ENCODE measurements around the gene IGBP1. TPM values are rescaled to one million over a fixed set of nuclear protein-coding genes. Genes with fewer than 3 reads are reported as not detected.
"Not testable (repeated sequence)": the region's sequence is repeated elsewhere in the genome, so short reads cannot be mapped to it uniquely, and the experiment has no call there.

IGBP1 gene
- total RNA-seq, 4 donors from 2014 or later, result 37.5 to 53.3 (median 46.8) TPM

DNA sequence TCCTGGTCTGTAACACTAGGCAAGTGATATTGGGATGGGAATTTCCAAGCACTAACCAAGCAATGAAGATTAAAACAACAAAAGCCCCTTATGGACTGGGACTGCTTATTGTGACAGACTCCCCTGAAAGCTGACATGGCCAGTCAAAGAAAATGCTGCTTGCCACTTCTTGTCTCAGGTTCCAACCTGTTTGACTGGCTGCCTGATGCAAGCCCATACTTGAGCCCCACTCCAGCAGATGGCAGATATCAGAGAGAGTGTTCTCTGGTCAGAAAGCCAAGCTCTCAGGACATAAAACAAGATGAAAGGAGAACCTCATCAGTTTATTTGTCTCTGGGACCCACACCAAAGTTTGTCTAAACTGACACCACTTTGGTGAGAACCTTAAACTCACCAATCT lies 15.5 kb upstream of the IGBP1 start:
- H3K27ac ChIP-seq, result no peak overlapping the region

DNA sequence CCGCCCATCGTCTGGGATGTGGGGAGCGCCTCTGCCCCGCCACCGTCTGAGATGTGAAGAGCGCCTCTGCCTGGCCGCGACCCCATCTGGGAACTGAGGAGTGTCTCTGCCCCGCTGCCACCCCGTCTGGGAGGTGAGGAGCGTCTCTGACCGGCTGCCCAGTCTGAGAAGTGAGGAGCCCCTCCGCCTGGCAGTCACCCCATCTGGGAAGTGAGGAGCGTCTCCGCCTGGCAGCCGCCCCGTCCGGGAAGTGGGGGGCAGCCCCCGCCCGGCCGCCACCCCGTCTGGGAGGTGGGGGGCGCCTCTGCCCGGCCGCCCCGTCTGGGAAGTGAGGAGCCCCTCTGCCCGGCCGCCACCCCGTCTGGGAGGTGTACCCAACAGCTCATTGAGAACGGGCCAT lies 10.2 kb upstream of the IGBP1 start:
- not testable (repeated sequence) for H3K9me3 ChIP-seq; H3K27ac ChIP-seq; H3K36me3 ChIP-seq; H3K27me3 ChIP-seq; H3K4me1 ChIP-seq; DNase-seq (ENCODE audit: low spot score in 2 of 2); H3K4me3 ChIP-seq
- WGBS, 2 donors, result 80 to 96% methylated on average over 3 to 13 of the region's 30 CpGs

More for the DNA sequence above, 15.5 kb upstream of the IGBP1 start:
- DNase-seq (ENCODE audit: low spot score in 2 of 2), result no peak
- Histone ChIP-seq H3K36me3 (no peaks in the 10 kb centered on the region), H3K9me3 (no peaks in the 10 kb centered on the region), H3K4me3 (no peak overlapping the region), H3K27me3 (peaks cover 0 to 6% of the 10 kb centered on the region in 2 donors), H3K4me1 (no peaks in the 10 kb centered on the region)
- TF ChIP-seq POLR2A (IDR thresholded peaks at IDR 0.05) (no peak), EP300 (IDR thresholded peaks at IDR 0.05) (no peak)
- TF ChIP-seq, protein P1, sequence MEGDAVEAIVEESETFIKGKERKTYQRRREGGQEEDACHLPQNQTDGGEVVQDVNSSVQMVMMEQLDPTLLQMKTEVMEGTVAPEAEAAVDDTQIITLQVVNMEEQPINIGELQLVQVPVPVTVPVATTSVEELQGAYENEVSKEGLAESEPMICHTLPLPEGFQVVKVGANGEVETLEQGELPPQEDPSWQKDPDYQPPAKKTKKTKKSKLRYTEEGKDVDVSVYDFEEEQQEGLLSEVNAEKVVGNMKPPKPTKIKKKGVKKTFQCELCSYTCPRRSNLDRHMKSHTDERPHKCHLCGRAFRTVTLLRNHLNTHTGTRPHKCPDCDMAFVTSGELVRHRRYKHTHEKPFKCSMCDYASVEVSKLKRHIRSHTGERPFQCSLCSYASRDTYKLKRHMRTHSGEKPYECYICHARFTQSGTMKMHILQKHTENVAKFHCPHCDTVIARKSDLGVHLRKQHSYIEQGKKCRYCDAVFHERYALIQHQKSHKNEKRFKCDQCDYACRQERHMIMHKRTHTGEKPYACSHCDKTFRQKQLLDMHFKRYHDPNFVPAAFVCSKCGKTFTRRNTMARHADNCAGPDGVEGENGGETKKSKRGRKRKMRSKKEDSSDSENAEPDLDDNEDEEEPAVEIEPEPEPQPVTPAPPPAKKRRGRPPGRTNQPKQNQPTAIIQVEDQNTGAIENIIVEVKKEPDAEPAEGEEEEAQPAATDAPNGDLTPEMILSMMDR (IDR thresholded peaks at IDR 0.05), result no peak

DNA sequence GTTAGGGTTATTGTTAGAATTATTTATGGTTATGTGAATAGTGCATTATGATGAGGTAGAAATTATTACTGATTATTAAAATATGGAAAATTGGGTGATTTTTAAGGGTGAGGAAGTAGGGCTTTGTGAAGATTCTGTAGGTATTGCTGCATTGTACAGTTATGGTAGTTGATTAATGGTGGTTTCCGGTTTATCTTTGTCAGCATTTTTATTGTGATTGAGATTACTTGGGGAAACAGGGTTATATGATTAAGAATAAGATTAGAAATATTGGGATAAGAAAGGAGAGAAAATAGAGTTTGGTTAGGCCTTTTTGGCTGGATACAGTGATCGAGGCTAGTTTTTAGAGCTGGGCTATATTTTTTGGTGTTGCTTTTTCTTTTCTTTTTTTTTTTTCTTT lies 8.6 kb upstream of the IGBP1 start:
- no peak overlapping the region for H3K27ac ChIP-seq
- no peak overlapping the region for H3K4me3 ChIP-seq
- H3K36me3 ChIP-seq, result no peaks in the 10 kb centered on the region
- DNase-seq (ENCODE audit: low spot score in 2 of 2), result no peak
- H3K9me3 ChIP-seq, result no peaks in the 10 kb centered on the region
- H3K27me3 ChIP-seq, result no peaks in the 10 kb centered on the region
- H3K4me1 ChIP-seq, result no peaks in the 10 kb centered on the region
- WGBS, 2 donors, result 84 to 88% methylated on average over 2 of the region's 2 CpGs
- no peak for TF ChIP-seq POLR2A (IDR thresholded peaks at IDR 0.05)
- TF ChIP-seq, protein P1 (IDR thresholded peaks at IDR 0.05), result no peak

DNA sequence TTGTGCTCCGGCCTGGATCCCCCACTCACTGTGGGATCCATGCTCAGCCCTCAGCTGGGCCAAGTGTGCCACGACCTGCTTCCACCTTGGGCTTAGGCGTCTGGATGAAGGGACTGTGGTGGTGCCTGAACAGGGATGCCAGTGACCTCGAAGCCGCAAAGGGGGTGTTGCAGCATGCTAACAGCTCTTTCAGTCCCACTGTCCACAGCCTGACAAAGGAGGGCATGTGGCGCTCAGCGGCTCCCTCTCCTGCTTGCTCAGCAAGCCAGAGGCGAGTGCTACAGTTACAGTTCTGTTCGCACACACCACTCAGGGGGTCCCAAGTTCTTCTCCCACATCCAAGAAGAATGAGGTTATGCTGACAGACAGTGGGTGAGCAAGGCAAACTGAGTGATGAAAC lies 5.2 kb upstream of the IGBP1 start:
- H3K27me3 ChIP-seq, result peaks cover 0 to 3% of the 10 kb centered on the region in 2 donors
- no peak overlapping the region for H3K27ac ChIP-seq
- peaks cover 0 to 6% (median 0%) of the 10 kb centered on the region in 4 donors for H3K4me1 ChIP-seq
- H3K36me3 ChIP-seq, result no peaks in the 10 kb centered on the region
- WGBS, 2 donors, result 57 to 80% methylated on average over 2 to 6 of the region's 9 CpGs
- H3K4me3 ChIP-seq, result no peak overlapping the region
- no peak for TF ChIP-seq POLR2A (IDR thresholded peaks at IDR 0.05)
- TF ChIP-seq EP300 (IDR thresholded peaks at IDR 0.05), result no peak
- TF ChIP-seq, protein P1 (IDR thresholded peaks at IDR 0.05), result no peak
- no peaks in the 10 kb centered on the region for H3K9me3 ChIP-seq
- DNase-seq (ENCODE audit: low spot score in 2 of 2), result no peak

DNA sequence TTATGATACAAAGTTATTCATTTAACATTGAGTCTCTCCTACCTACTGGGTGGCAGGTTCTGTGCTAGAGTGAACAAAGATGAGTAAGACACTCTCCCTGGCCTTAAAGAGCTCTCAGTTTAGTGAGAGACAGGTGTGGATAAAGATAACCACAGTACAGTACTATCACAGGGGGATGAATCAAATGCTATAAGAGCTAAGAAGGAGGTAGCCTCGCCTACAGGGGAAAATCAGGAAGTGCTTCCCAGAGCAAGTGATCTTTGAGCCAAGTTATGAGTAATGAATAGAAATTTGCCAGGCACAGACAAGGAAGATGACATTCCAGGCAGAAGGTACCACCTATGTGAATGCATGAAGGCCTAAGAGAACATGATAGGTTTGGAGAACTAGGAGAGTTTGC lies 3.4 kb upstream of the IGBP1 start:
- TF ChIP-seq POLR2A (IDR thresholded peaks at IDR 0.05) (no peak), EP300 (IDR thresholded peaks at IDR 0.05) (no peak)
- TF ChIP-seq, protein P1 (IDR thresholded peaks at IDR 0.05), result no peak
- peaks cover 0 to 3% of the 10 kb centered on the region in 2 donors for H3K27me3 ChIP-seq
- DNase-seq (ENCODE audit: low spot score in 2 of 2), result no peak
- H3K4me1 ChIP-seq, result peaks cover 0 to 13% (median 2%) of the 10 kb centered on the region in 4 donors
- 39 to 78% methylated on average over 1 of the region's 1 CpG for WGBS, 2 donors
- no peak overlapping the region for H3K4me3 ChIP-seq
- no peaks in the 10 kb centered on the region for H3K36me3 ChIP-seq
- no peaks in the 10 kb centered on the region for H3K9me3 ChIP-seq
- H3K27ac ChIP-seq, result no peak overlapping the region

DNA sequence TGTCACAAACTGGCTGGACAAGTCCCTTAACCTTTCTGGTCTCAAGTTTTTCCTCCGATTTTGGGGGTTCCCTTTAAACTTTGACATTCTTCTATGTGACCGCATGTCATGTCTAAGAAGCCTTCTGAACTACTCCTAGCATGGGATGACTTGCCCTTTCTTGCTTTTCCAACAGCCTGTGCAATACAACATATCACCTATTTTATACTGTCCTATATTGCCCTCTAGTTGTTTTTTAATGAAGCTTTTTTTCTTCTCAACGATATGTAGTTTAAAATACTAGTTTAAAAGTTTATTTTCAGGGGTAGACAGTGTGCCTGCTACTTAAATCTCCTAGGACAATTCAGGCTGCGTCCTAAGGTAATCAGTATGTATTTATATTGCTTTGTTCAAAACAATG lies 1.0 kb upstream of the IGBP1 start:
- no peak overlapping the region for H3K27ac ChIP-seq
- DNase-seq (ENCODE audit: low spot score in 2 of 2), result no peak
- TF ChIP-seq EP300 (IDR thresholded peaks at IDR 0.05), result no peak
- TF ChIP-seq, protein P1 (IDR thresholded peaks at IDR 0.05), result no peak

More for the DNA sequence above, 1.0 kb upstream of the IGBP1 start:
- no peaks in the 10 kb centered on the region for H3K9me3 ChIP-seq
- H3K4me1 ChIP-seq, result peaks cover 0 to 23% (median 4%) of the 10 kb centered on the region in 4 donors
- H3K27me3 ChIP-seq, result peaks cover 0 to 6% of the 10 kb centered on the region in 2 donors
- H3K36me3 ChIP-seq, result no peaks in the 10 kb centered on the region
- 31 to 56% methylated on average over 4 of the region's 4 CpGs for WGBS, 2 donors
- H3K4me3 ChIP-seq, result no peak overlapping the region
